Activated CD4-positive, alpha-beta T cell treated with anti-CD3 and anti-CD28 coated beads, Interleukin-2, amount 10 ng/mL, durations not matched to agents 24 days and 14 days (primary cell): ENCODE results near the gene IPCEF1. TPM values are rescaled to one million over a fixed set of nuclear protein-coding genes. Genes with fewer than 3 reads are reported as not detected.
"Not testable (repeated sequence)": the region's sequence is repeated elsewhere in the genome, so short reads cannot be mapped to it uniquely, and the experiment has no call there.

Experiments used
- DNase-seq: peaks from one replicate; pipeline ENCODE4 v3.0.0; 2022
- H3K27ac Mint-ChIP-seq: one replicate; pipeline ENCODE4 v1.8.0; 2022; ENCODE audit warnings: mild to moderate bottlenecking, mixed read lengths
- H3K27me3 Mint-ChIP-seq: one replicate; pipeline ENCODE4 v1.8.0; 2022; ENCODE audit warnings: mixed read lengths
- H3K36me3 Mint-ChIP-seq: one replicate; pipeline ENCODE4 v1.8.0; 2022; ENCODE audit warnings: low read depth, mild to moderate bottlenecking, mixed read lengths
- H3K4me1 Mint-ChIP-seq: one replicate; pipeline ENCODE4 v1.8.0; 2021; ENCODE audit warnings: mixed read lengths
- H3K4me3 Mint-ChIP-seq: one replicate; pipeline ENCODE4 v1.8.0; 2022; ENCODE audit warnings: mild to moderate bottlenecking, moderate library complexity, mixed read lengths
- H3K9me3 Mint-ChIP-seq: one replicate; pipeline ENCODE4 v1.8.0; 2021; ENCODE audit warnings: mixed read lengths
- intact Hi-C: fragments of 100-400 bp; cut with micrococcal nuclease; formaldehyde crosslinking; loops from one replicate; pipeline ENCODE4 v1.15.1; 2023
- total RNA-seq: library from RNA; stranded (reverse); gene quantifications from 2 replicates; pipeline ENCODE4 v1.2.3, GENCODE V29; 2022

IPCEF1 gene
- total RNA-seq, 1 donor from 2014 or later, result 1.5 TPM

DNA sequence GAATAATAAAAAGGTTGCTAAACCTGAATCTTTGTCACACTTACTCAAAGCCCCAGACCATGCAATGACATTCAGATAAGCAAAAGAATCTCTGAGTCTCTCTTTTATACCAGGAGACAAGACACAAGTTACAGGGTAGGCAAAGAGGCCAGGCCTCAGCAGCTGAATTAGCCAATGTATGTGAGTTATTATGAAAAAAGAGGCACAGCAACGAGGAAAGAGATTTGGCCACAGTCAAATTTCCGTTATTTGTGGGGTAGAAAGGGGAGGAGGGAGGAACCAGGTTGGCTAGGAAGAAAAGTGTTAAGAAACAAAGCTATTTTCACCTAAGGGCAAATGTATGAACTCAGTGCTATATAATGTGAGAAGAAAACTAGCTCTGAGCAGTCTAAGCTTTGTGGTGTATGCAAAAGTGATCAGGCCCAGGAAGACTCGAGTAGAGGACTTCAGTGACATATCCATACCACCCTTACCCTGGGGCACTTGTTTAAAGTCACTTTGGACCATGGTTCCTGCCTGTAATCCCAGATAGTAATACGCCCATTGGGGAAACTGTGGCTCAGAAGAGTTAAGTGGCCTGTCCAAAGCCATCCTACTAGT, 19.1 kb downstream of the IPCEF1 start:
- Mint-ChIP-seq H3K4me1 (no peaks in the 10 kb centered on the region), H3K4me3 (no peak overlapping the region), H3K9me3 (no peaks in the 10 kb centered on the region), H3K27ac (no peak overlapping the region), H3K27me3 (peaks cover 8% of the 10 kb centered on the region), H3K36me3 (no peaks in the 10 kb centered on the region)
- intact Hi-C loops, result no loop called here
- no peak for DNase-seq

GRCh38 chr6:154334147-154334546, 22.5 kb downstream of the IPCEF1 start:
- H3K27me3 Mint-ChIP-seq, H3K4me3 Mint-ChIP-seq, intact Hi-C loops, H3K27ac Mint-ChIP-seq, DNase-seq, H3K4me1 Mint-ChIP-seq, H3K9me3 Mint-ChIP-seq, H3K36me3 Mint-ChIP-seq: not testable (repeated sequence)

DNA sequence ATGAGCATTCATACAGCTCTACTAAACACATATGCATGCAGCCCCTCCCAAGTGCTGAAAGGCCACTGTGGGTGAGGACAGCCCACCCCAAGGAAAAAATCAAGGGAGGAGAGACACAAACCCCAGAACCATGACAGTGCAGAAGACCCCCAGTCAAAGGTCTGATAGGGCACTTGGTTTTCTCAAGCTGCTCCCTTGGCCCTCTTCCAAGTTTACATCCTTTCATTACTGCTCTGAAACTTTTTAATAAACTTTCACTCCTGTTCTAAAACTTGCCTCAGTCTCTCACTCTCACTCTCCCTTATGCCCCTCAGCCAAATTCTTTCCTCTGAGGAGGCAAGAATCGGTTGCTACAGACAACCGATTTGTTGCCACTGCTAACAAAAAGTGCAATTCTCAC, 24.9 kb downstream of the IPCEF1 start:
- Mint-ChIP-seq H3K27ac (no peak overlapping the region), H3K36me3 (no peaks in the 10 kb centered on the region), H3K4me1 (no peaks in the 10 kb centered on the region), H3K27me3 (peaks cover 7% of the 10 kb centered on the region), H3K4me3 (no peak overlapping the region), H3K9me3 (no peaks in the 10 kb centered on the region)
- no peak for DNase-seq
- intact Hi-C loops, result no loop called here

DNA sequence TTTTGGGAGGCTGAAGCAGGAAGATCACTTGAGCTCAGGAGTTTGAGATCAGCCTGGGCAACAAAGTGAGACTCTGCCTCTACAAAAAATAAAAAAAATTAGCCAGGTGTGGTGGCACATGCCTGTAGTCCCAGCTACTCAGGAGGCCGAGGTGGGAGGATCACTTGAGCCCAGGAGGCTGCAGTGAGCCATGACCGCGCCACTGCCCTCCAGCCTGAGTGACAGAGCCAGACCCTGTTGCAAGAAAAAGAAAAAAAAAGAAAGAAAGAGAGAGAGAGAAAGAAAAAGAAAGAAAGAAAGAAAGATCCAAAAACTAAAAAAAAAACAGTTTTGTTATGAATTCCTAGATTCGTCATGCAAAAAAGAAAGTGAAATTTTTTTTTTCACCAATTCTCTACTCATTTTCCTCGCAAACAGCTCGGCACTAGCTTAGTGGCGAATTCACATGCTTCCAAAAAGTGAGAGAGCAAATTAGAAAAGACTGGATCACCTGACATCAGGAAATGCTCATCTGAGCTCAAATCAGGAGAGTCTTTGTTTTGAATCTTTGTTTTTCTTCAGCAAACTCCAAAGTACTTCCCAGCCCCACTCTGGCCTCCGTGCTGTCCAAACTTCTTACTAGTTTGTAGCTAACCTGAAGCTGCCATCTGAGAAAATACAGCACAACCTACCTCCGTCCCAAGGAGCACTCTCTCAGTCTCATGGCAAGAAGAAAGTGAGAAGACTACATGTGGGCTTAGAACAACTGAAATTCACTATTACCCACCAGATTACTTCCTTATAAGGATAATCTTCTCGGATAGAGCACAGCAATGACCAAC, 27.0 kb downstream of the IPCEF1 start:
- no peak overlapping the region for H3K27ac Mint-ChIP-seq
- no peak overlapping the region for H3K4me3 Mint-ChIP-seq
- H3K27me3 Mint-ChIP-seq, result peaks cover 4% of the 10 kb centered on the region
- intact Hi-C loops, result no loop called here
- DNase-seq, result no peak
- H3K9me3 Mint-ChIP-seq, result no peaks in the 10 kb centered on the region
- H3K4me1 Mint-ChIP-seq, result no peaks in the 10 kb centered on the region
- no peaks in the 10 kb centered on the region for H3K36me3 Mint-ChIP-seq

GRCh38 chr6:154327313-154327712, 29.3 kb downstream of the IPCEF1 start:
- DNase-seq, H3K27me3 Mint-ChIP-seq, H3K9me3 Mint-ChIP-seq, H3K4me1 Mint-ChIP-seq, H3K4me3 Mint-ChIP-seq, H3K27ac Mint-ChIP-seq, intact Hi-C loops, H3K36me3 Mint-ChIP-seq: not testable (repeated sequence)

- DNase-seq, result no peak
- Mint-ChIP-seq H3K27me3 (peaks cover 2% of the 10 kb centered on the region), H3K9me3 (no peaks in the 10 kb centered on the region), H3K4me3 (no peak overlapping the region), H3K27ac (no peak overlapping the region), H3K36me3 (no peaks in the 10 kb centered on the region), H3K4me1 (no peaks in the 10 kb centered on the region)
- intact Hi-C loops, result no loop called here
Measured at GRCh38 chr6:154325142-154325541, 31.5 kb downstream of the IPCEF1 start.

- H3K36me3 Mint-ChIP-seq, result no peaks in the 10 kb centered on the region
- intact Hi-C loops, result no loop called here
- peaks cover 3% of the 10 kb centered on the region for H3K4me1 Mint-ChIP-seq
- no peaks in the 10 kb centered on the region for H3K27me3 Mint-ChIP-seq
- DNase-seq, result no peak
- H3K9me3 Mint-ChIP-seq, result no peaks in the 10 kb centered on the region
- no peak overlapping the region for H3K27ac Mint-ChIP-seq
- no peak overlapping the region for H3K4me3 Mint-ChIP-seq
Measured at GRCh38 chr6:154320181-154320580, 36.4 kb downstream of the IPCEF1 start.

GRCh38 chr6:154319231-154319858, 37.3 kb downstream of the IPCEF1 start:
- no peak for DNase-seq
- peaks cover 3% of the 10 kb centered on the region for H3K4me1 Mint-ChIP-seq
- intact Hi-C loops, result loop anchor here (5.0 kb wide), 2 partner anchors 33 to 87 kb away; no protein-coding TSS in a partner anchor
- no peak overlapping the region for H3K4me3 Mint-ChIP-seq
- no peak overlapping the region for H3K27ac Mint-ChIP-seq
- no peaks in the 10 kb centered on the region for H3K27me3 Mint-ChIP-seq
- no peaks in the 10 kb centered on the region for H3K9me3 Mint-ChIP-seq
- no peaks in the 10 kb centered on the region for H3K36me3 Mint-ChIP-seq

GRCh38 chr6:154318721-154319120, 37.9 kb downstream of the IPCEF1 start:
- Mint-ChIP-seq H3K27me3 (no peaks in the 10 kb centered on the region), H3K4me1 (peaks cover 3% of the 10 kb centered on the region), H3K4me3 (no peak overlapping the region), H3K27ac (no peak overlapping the region), H3K9me3 (no peaks in the 10 kb centered on the region), H3K36me3 (no peaks in the 10 kb centered on the region)
- intact Hi-C loops, result loop anchor here (5.0 kb wide), 2 partner anchors 34 to 86 kb away; no protein-coding TSS in a partner anchor
- no peak for DNase-seq

- no peak for DNase-seq
- H3K27me3 Mint-ChIP-seq, result peaks cover 6% of the 10 kb centered on the region
- peaks cover 6% of the 10 kb centered on the region for H3K9me3 Mint-ChIP-seq
- intact Hi-C loops, result loop anchor here (5.0 kb wide), 2 partner anchors 36 to 84 kb away; no protein-coding TSS in a partner anchor
- H3K4me3 Mint-ChIP-seq, result no peak overlapping the region
- H3K36me3 Mint-ChIP-seq, result no peaks in the 10 kb centered on the region
- peaks cover 3% of the 10 kb centered on the region for H3K4me1 Mint-ChIP-seq
- no peak overlapping the region for H3K27ac Mint-ChIP-seq
Measured at GRCh38 chr6:154316131-154316530, 40.5 kb downstream of the IPCEF1 start.

GRCh38 chr6:154314084-154314483, 42.5 kb downstream of the IPCEF1 start:
- H3K27me3 Mint-ChIP-seq, result peaks cover 11% of the 10 kb centered on the region
- H3K9me3 Mint-ChIP-seq, result peaks cover 11% of the 10 kb centered on the region
- no peak overlapping the region for H3K4me3 Mint-ChIP-seq
- H3K36me3 Mint-ChIP-seq, result no peaks in the 10 kb centered on the region
- intact Hi-C loops, result no loop called here
- no peak overlapping the region for H3K27ac Mint-ChIP-seq
- no peak for DNase-seq
- peaks cover 1% of the 10 kb centered on the region for H3K4me1 Mint-ChIP-seq

DNA sequence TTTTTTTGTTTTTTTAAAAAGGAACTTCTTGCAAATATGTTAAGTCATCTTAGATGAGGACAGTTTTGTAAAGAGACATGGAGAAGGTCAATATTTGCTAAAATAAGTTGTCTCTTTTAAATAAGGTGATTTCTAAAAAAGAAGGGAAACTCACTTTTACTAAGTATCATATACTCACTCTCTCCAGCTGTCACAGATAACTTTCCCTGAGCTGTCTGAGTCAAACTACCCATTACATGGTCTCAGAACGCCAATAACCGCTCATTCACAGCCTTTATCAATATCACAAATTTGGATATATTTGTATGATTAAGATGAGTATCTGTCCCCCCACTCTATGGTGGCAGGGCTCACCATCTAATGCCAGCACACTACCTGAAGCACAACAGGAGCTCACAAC, 47.6 kb downstream of the IPCEF1 start:
- peaks cover 22% of the 10 kb centered on the region for H3K27me3 Mint-ChIP-seq

GRCh38 chr6:154307696-154308425, 48.7 kb downstream of the IPCEF1 start:
- Mint-ChIP-seq H3K36me3 (no peaks in the 10 kb centered on the region), H3K4me3 (no peak overlapping the region), H3K4me1 (no peaks in the 10 kb centered on the region), H3K27ac (no peak overlapping the region), H3K9me3 (peaks cover 11% of the 10 kb centered on the region), H3K27me3 (peaks cover 22% of the 10 kb centered on the region)
- intact Hi-C loops, result no loop called here
- DNase-seq, result no peak

More for the DNA sequence above, 47.6 kb downstream of the IPCEF1 start:
- H3K4me3 Mint-ChIP-seq, result no peak overlapping the region
- intact Hi-C loops, result no loop called here
- no peak for DNase-seq
- peaks cover 11% of the 10 kb centered on the region for H3K9me3 Mint-ChIP-seq
- H3K4me1 Mint-ChIP-seq, result no peaks in the 10 kb centered on the region
- no peaks in the 10 kb centered on the region for H3K36me3 Mint-ChIP-seq
- H3K27ac Mint-ChIP-seq, result no peak overlapping the region
